Measurements from ENCODE around the gene SPC24. TPM values are rescaled to one million over a fixed set of nuclear protein-coding genes. Genes with fewer than 3 reads are reported as not detected.
A peak's percentile ranks its signal among the peaks of the same experiment; 100 is the strongest.

Gene SPC24, protein sequence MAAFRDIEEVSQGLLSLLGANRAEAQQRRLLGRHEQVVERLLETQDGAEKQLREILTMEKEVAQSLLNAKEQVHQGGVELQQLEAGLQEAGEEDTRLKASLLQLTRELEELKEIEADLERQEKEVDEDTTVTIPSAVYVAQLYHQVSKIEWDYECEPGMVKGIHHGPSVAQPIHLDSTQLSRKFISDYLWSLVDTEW
- 50.9 and 59.2 TPM in 2 replicates for total RNA-seq (2021)
- percentile 79 among the genes with signal in this experiment for Bru-seq, nascent RNA
- percentile 74 among the genes with signal in this experiment for BruChase-seq, experiment 1, labeled RNA remaining after a 2-hour chase
- percentile 84 among the genes with signal in this experiment for BruChase-seq, experiment 2, labeled RNA remaining after a 6-hour chase
- long read RNA-seq, partial matches to known transcripts, result 1 of 9 reads
- long read RNA-seq, other reads (novel, unspliced or antisense), result 8 of 9 reads

DNA sequence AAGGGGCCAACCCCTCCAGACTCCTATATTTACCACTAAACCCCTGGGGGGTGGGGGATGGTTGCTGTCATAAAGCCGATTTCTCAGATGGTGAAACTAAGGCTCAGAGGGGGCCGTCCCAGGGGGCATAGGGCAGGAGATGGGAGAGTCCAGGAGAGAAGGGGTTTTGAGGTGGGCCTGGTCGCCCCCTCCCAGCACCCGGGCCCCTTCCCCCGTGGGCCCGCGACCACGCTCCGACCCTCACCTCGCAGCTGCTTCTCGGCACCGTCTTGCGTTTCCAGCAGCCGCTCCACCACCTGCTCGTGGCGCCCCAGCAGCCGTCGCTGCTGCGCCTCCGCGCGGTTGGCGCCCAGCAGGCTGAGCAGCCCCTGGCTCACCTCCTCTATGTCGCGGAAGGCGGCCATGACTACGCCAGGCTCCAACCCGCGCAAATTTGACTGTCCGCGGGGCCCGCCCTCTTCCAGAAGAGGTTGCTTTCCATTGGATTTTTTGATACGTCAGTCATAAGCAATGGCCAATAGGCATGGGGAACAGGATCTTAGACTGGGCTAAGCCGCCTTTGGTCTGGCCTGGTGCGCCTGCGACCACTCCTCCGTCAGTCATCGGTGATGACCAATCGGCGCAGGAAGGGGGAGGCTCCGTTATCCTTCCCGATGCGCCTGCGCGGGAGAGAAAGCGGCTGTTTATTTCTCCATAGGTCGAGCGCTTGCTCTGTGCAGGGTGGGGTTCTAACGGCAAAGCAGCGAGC lies at the start of gene SPC24:
TSS of gene SPC24 (minus strand) at position 410 of the 748 bp plus-strand sequence. CDS start at position 404, 6 bp downstream.
- H3K79me2 ChIP-seq (ENCODE audit: low read depth), result peaks cover 43% of the 10 kb centered on the region
- no peak within 1 kb of the TSS for H3K27ac ChIP-seq
- H3K4me1 ChIP-seq (replicated peaks; ENCODE audit: insufficient read depth), result peaks cover 40% of the 10 kb centered on the region
- CTCF ChIA-PET, result interaction anchor here (0.5 kb wide), 1 partner anchor 16 kb away, joined by 5 read pairs; no protein-coding TSS in a partner anchor
- peak within 1 kb of the TSS; percentile 80 for H3K4me2 ChIP-seq
- POLR2A ChIA-PET (ENCODE audit: unreplicated experiment), result no interaction called here
- no TSS peak for BruUV-seq (replicated peaks)
- intact Hi-C loops (cut with micrococcal nuclease; ENCODE audit: unreplicated experiment), result loop anchor here (5.0 kb wide), 1 partner anchor 42 kb away; the partner anchor contains the start of gene KANK2
- no peaks in the 10 kb centered on the region for H3K9me2 ChIP-seq (ENCODE audit: insufficient read depth)
- H3K36me3 ChIP-seq (ENCODE audit: low read depth), result no peaks in the 10 kb centered on the region
- H3K4me3 ChIP-seq, result peak within 1 kb of the TSS; percentile 72
- no peaks in the 10 kb centered on the region for H3K27me3 ChIP-seq (ENCODE audit: insufficient read depth, low read depth)
- H3F3A ChIP-seq (ENCODE audit: insufficient read depth, low read depth), result peaks cover 20% of the 10 kb centered on the region
- H3K9me3 ChIP-seq (ENCODE audit: insufficient read depth, low read depth), result no peaks in the 10 kb centered on the region
- H4K20me1 ChIP-seq (ENCODE audit: insufficient read depth), result no peaks in the 10 kb centered on the region
- peak; percentile 96 to 97 for DNase-seq
- peak within 1 kb of the TSS; percentile 82 for H2AFZ ChIP-seq
- TF ChIP-seq, protein P1, sequence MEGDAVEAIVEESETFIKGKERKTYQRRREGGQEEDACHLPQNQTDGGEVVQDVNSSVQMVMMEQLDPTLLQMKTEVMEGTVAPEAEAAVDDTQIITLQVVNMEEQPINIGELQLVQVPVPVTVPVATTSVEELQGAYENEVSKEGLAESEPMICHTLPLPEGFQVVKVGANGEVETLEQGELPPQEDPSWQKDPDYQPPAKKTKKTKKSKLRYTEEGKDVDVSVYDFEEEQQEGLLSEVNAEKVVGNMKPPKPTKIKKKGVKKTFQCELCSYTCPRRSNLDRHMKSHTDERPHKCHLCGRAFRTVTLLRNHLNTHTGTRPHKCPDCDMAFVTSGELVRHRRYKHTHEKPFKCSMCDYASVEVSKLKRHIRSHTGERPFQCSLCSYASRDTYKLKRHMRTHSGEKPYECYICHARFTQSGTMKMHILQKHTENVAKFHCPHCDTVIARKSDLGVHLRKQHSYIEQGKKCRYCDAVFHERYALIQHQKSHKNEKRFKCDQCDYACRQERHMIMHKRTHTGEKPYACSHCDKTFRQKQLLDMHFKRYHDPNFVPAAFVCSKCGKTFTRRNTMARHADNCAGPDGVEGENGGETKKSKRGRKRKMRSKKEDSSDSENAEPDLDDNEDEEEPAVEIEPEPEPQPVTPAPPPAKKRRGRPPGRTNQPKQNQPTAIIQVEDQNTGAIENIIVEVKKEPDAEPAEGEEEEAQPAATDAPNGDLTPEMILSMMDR (conservative IDR thresholded peaks at IDR 0.05), result no peak
- no peak for TF ChIP-seq EZH2 (IDR thresholded peaks at IDR 0.05; ENCODE audit: low read depth)

DNA sequence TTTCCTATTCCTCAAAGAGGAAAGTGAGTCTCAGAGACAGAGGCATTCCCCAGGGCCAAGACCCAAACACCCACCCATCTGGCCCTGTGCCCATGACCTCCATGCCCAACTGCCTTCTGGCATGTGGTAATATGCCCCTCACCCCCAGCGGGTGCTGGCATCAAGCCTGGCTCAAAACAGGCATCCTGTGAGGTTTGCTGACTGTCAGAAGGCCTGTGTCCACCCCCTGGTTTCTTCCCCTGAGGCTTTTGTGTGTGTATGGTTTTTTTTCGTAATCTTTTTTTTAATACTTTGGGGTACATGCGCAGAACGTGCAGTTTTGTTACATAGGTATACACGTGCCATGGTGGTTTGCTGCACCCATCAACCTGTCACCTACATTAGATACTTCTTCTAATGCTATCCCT lies 49.4 kb upstream of the SPC24 start:
- CTCF ChIA-PET, result interaction anchor here (0.7 kb wide), 1 partner anchor 167 kb away, joined by 9 read pairs; no protein-coding TSS in a partner anchor
- POLR2A ChIA-PET (ENCODE audit: unreplicated experiment), result no interaction called here
- intact Hi-C loops (cut with micrococcal nuclease; ENCODE audit: unreplicated experiment), result loop anchor here (5.0 kb wide), 1 partner anchor 268 kb away; no protein-coding TSS in a partner anchor
- Histone ChIP-seq H3K36me3 (ENCODE audit: low read depth) (0 out of 2 replicates have a peak, but pooled peaks cover 4% of the 10 kb centered on the region), H3K9me2 (ENCODE audit: insufficient read depth) (no peaks in the 10 kb centered on the region), H3K4me2 (no peak overlapping the region), H2AFZ (no peak overlapping the region), H4K20me1 (ENCODE audit: insufficient read depth) (no peaks in the 10 kb centered on the region), H3K9me3 (ENCODE audit: insufficient read depth, low read depth) (no peaks in the 10 kb centered on the region), H3K27ac (no peak overlapping the region), H3K27me3 (ENCODE audit: insufficient read depth, low read depth) (no peaks in the 10 kb centered on the region), H3F3A (ENCODE audit: insufficient read depth, low read depth) (peaks cover 29% of the 10 kb centered on the region; the same call in 1 of the 2 replicates), H3K4me3 (no peak overlapping the region), H3K4me1 (replicated peaks; ENCODE audit: insufficient read depth) (peaks cover 18% of the 10 kb centered on the region), H3K79me2 (ENCODE audit: low read depth) (no peaks in the 10 kb centered on the region)
- BruUV-seq (replicated peaks), result no TSS peak
- peak in 1 of 2 experiments; percentile 29 for DNase-seq
- TF ChIP-seq, protein P1 (conservative IDR thresholded peaks at IDR 0.05), result no peak
- no peak for TF ChIP-seq EZH2 (IDR thresholded peaks at IDR 0.05; ENCODE audit: low read depth)

DNA sequence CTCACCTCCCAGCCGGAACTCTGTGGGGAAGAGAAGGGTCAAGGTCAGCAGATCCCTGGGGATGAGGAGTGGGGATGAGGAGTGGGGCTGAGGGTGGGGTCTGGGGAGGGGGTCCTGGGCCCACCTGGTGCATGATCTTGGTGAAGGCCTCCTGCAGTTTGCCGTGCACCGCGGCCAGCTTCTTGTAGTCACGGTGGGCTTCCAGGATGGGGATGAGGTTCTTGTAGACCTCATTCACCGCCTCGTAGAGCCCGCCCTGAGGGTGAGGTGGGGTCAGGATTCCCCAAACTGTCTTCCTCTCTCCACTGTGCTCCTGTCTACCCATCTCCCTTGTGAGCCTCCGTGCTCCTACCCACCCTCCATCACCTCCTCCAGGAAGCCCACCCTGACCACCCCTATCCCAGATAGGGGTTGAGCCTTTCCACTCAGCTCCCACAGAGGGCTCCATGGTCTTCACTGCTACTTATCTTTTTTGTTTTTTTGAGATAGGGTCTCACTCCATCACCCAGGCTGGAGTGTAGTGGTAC lies 48.6 kb upstream of the SPC24 start:
- H3K36me3 ChIP-seq (ENCODE audit: low read depth), result 0 out of 2 replicates have a peak, but pooled peaks cover 4% of the 10 kb centered on the region
- no peaks in the 10 kb centered on the region for H3K9me3 ChIP-seq (ENCODE audit: insufficient read depth, low read depth)
- no peak overlapping the region for H3K27ac ChIP-seq
- H4K20me1 ChIP-seq (ENCODE audit: insufficient read depth), result no peaks in the 10 kb centered on the region
- BruUV-seq (replicated peaks), result no TSS peak
- CTCF ChIA-PET, result interaction anchor here (0.6 to 1.2 kb wide), 5 partner anchors 65 to 374 kb away, joined by 3 to 17 read pairs (median 8); no protein-coding TSS in a partner anchor
- H3K4me2 ChIP-seq, result no peak overlapping the region
- H3K4me3 ChIP-seq, result no peak overlapping the region
- H3F3A ChIP-seq (ENCODE audit: insufficient read depth, low read depth), result peaks cover 34% of the 10 kb centered on the region; the same call in 1 of the 2 replicates
- intact Hi-C loops (cut with micrococcal nuclease; ENCODE audit: unreplicated experiment), result loop anchor here (5.0 kb wide), 1 partner anchor 267 kb away; no protein-coding TSS in a partner anchor
- H2AFZ ChIP-seq, result no peak overlapping the region
- peaks cover 18% of the 10 kb centered on the region for H3K4me1 ChIP-seq (replicated peaks; ENCODE audit: insufficient read depth)
- POLR2A ChIA-PET (ENCODE audit: unreplicated experiment), result interaction anchor here (0.8 kb wide), 1 partner anchor 60 kb away, joined by 6 read pairs; no protein-coding TSS in a partner anchor
- no peak for DNase-seq
- no peaks in the 10 kb centered on the region for H3K9me2 ChIP-seq (ENCODE audit: insufficient read depth)
- no peaks in the 10 kb centered on the region for H3K27me3 ChIP-seq (ENCODE audit: insufficient read depth, low read depth)
- TF ChIP-seq, protein P1 (conservative IDR thresholded peaks at IDR 0.05), result peak; percentile 56
- no peak for TF ChIP-seq EZH2 (IDR thresholded peaks at IDR 0.05; ENCODE audit: low read depth)
- no peaks in the 10 kb centered on the region for H3K79me2 ChIP-seq (ENCODE audit: low read depth)

Data from PC-9 (cell line).